Measurements from ENCODE around the gene SLC39A2.

DNA sequence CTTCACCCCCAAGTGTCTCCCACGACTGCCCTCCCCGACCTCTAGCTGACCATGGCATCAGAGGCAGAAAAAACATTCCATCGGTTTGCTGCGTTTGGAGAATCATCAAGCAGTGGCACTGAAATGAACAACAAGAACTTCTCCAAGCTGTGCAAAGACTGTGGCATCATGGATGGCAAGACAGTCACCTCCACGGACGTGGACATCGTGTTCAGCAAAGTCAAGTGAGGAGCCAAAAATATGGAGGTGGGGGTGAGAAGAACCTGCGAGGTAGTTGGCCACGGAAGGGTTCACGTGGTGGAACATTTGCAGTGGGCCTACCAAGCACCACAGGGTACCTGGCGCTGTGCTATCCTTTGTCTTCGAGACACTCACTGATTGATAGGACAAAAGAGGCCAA, 31.4 kb downstream of the SLC39A2 start:
- no peak for TF ChIP-seq CTCF (IDR thresholded peaks at IDR 0.05)
- TF ChIP-seq POLR2A (IDR thresholded peaks at IDR 0.05), result no peak
